ENCODE results near the gene CCDC192.
"Not testable (repeated sequence)": the region's sequence is repeated elsewhere in the genome, so short reads cannot be mapped to it uniquely, and the experiment has no call there.

The CCDC192 gene

GRCh38 chr5:127769386-127769785 lies 66.2 kb downstream of the CCDC192 start:
- DNase-seq, result no peak

- no peak for DNase-seq
Observed at GRCh38 chr5:127770272-127770671, 67.1 kb downstream of the CCDC192 start.

- DNase-seq, result no peak
Observed at GRCh38 chr5:127772531-127772930, 69.3 kb downstream of the CCDC192 start.

- DNase-seq, result no peak
Observed at GRCh38 chr5:127774221-127774620, 71.0 kb downstream of the CCDC192 start.

- no peak for DNase-seq
Observed at GRCh38 chr5:127776477-127776876, 73.3 kb downstream of the CCDC192 start.

- no peak for DNase-seq
Observed at GRCh38 chr5:127777957-127778356, 74.8 kb downstream of the CCDC192 start.

- DNase-seq, result not testable (repeated sequence)
Observed at GRCh38 chr5:127782450-127782849, 79.3 kb downstream of the CCDC192 start.

GRCh38 chr5:127785098-127785927 lies 82.1 kb downstream of the CCDC192 start:
- peak; percentile 38 for DNase-seq

- no peak for DNase-seq
Observed at GRCh38 chr5:127791439-127791838, 88.2 kb downstream of the CCDC192 start.

GRCh38 chr5:127791908-127792307 lies 88.7 kb downstream of the CCDC192 start:
- not testable (repeated sequence) for DNase-seq

GRCh38 chr5:127793052-127793451 lies 89.9 kb downstream of the CCDC192 start:
- no peak for DNase-seq

- DNase-seq, result no peak
Observed at GRCh38 chr5:127793879-127794278, 90.7 kb downstream of the CCDC192 start.

- no peak for DNase-seq
Observed at GRCh38 chr5:127796211-127796610, 93.0 kb downstream of the CCDC192 start.

- no peak for DNase-seq
Observed at GRCh38 chr5:127799293-127799905, 96.2 kb downstream of the CCDC192 start.

- DNase-seq, result no peak
Observed at GRCh38 chr5:127801751-127802476, 98.7 kb downstream of the CCDC192 start.

- DNase-seq, result no peak
Observed at GRCh38 chr5:127802477-127802865, 99.3 kb downstream of the CCDC192 start.

GRCh38 chr5:127804886-127805426 lies 101.8 kb downstream of the CCDC192 start:
- no peak for DNase-seq

- DNase-seq, result no peak
Observed at GRCh38 chr5:127805448-127805847, 102.3 kb downstream of the CCDC192 start.

GRCh38 chr5:127806776-127807175 lies 103.6 kb downstream of the CCDC192 start:
- no peak for DNase-seq

GRCh38 chr5:127809533-127809932 lies 106.3 kb downstream of the CCDC192 start:
- DNase-seq, result no peak

- no peak for DNase-seq
Observed at GRCh38 chr5:127810017-127810416, 106.8 kb downstream of the CCDC192 start.

- no peak for DNase-seq
Observed at GRCh38 chr5:127810707-127811490, 107.7 kb downstream of the CCDC192 start.

- DNase-seq, result no peak
Observed at GRCh38 chr5:127812570-127812969, 109.4 kb downstream of the CCDC192 start.

Measured in stimulated activated CD4-positive, alpha-beta T cell treated with anti-CD3 and anti-CD28 coated beads, Interleukin-1b, Interleukin-23, amount 100 ng/mL, for 48 hours (primary cell).